GM19397 (cell line): ENCODE data around the gene MICAL2.

ENCODE experiments used
- ATAC-seq: cut with Tn5 transposase; IDR thresholded peaks from one replicate; pipeline ENCODE4 v1.9.1; 2021; ENCODE audit warnings: mild to moderate bottlenecking, moderate library complexity; ENCODE audit not compliant: unreplicated experiment

The MICAL2 gene

DNA sequence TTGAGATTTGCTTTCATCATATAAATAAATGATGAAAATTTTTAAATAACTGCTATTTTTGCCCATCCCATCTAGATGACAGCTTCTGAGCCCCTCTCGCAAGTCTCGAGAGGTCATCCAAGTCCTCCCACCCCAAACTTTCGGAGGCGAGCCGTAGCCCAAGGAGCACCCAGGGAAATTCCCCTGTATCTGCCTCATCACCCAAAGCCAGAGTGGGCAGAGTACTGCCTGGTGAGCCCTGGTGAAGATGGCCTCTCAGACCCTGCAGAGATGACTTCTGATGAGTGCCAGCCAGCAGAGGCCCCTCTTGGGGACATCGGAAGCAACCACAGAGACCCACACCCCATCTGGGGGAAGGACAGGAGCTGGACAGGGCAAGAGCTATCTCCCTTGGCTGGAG is 183.1 kb downstream of the MICAL2 start:
- ATAC-seq, result no peak

DNA sequence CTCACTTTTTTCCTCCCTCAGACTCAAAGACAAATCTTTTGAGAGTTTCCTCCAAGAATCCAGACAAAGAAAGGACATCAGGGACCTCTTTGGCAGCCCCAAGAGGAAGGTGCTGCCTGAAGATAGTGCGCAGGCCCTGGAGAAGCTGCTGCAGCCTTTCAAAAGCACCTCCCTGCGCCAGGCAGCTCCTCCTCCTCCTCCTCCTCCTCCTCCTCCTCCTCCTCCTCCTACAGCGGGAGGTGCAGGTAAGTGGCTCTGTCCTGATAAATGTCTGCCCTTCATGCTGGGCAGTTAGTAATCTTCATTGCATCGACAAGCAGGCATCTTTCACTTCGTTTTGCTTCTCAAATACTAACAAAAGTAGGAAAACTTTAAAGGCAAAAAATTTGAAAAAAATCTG is 184.2 kb downstream of the MICAL2 start:
- no peak for ATAC-seq

DNA sequence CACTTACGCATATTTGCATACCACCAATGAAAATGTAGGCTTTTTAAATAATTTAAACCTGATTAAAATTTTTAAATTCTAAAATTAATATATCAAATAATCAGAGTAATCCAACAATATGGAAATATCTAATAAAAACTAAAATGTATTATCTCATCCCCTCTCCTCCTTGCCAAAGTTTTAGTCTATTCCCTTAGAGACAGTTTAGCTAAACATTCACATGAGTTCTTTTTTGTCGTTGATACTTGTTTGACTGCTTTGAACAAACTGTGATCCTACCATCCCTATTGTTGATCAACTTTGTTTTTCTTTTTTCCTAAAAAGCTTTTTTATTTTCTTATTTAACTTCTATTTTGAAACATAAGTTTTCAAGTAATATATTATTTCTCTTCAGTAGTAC is 185.6 kb downstream of the MICAL2 start:
- no peak for ATAC-seq

DNA sequence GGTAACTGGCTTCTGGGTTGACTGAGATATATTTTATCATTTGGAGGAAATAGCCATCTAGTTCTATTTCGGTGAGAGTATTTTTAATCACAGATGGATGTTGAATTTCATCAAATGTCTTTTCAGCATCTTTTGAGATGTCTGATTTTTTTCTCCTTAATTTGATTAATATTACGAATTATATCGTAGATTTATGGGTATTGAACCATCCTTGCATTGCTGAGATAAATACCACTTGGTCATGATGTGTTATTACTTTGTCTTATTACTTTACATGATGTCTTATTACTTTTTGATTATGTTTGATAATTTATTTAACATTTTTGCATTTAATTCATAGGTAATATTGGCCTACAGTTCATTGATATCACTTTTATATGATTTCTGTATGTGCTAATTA is 188.2 kb downstream of the MICAL2 start:
- ATAC-seq, result no peak

DNA sequence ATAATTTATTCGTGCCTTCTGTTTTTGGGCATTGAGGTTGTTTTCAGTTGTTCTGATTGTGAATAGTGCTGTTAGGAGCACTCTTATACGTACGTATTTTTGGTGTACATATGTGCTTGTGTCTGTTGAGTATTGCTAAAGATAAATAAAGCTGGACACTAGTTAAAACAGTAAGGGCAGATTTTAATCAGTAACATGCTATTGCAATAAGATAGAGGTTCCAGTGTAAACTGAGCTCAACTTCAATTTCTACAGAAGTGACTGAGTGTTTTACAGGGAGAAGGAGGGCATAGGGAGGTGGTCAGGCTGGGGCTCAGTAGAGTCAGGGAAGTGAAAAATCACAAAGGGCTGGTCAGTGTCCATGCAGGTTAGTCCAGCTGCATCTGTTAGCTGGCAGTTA is 191.0 kb downstream of the MICAL2 start:
- no peak for ATAC-seq

DNA sequence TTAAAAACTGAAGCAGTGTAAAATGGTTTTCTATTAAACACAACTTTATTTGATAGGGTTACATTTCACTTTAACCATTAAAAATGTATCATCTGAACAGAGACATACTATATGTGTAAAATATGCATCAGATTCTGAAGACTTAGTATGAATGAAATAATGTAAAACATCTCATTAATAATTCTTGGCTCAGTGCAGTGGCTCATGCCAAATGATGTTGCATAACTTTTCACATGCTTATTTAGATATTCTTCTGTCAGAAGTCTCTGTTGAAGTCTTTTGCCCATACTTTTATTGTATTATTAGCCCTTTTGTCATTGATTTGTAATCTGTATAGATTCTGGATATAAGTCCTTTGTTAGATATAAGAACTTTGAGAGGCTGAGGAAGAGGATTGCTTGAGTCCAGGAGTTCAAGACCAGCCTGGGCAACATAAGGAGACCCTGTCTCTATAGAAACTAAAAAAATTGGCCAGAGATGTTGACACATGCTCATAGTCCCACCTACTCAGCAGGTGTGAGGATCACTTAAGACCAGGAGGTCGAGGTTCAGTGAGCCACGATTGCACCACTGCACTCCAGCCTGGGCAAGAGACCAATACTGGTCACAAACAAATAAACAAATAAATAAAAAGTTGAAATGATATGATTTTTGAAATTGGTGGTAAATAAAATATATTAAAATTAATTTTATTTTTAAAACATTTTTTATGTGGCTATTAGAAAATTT is 193.2 kb downstream of the MICAL2 start:
- ATAC-seq, result no peak

DNA sequence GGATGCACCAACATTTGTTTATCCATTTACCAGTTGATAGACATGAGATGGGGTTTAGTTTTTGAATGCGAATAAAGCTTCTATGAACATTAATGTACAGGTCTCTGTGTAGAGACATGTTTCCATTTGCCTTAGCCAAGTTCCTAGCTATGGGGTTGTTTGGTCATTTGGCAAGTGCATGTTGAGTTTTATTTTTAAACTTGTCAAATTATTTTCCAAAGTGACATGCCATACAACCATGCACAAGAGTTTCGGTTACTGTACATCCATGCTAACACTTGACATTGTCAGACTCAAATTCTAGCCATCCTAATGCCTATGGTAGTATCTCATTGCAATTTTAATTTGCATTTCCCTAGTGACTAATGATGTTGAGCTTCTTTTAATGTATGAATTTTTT is 196.4 kb downstream of the MICAL2 start:
- ATAC-seq, result no peak

DNA sequence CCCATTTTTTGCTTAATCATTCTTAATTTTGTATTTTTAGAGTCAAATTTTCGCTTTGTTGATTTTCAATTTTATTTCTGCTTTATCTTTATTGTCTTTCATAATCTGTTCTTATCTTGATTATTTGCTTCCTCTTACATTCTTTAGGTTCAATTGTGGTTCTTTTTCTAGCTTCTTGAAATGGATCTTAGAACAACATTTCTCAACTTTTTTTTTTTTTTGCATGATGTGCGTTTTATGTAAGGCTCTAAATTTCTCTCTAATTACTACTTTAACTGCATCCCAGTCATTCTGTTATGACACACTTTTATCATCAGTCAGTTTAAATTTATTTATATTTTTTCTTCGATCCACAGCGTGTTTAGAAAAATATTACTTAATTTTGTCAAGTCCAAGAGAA is 201.7 kb downstream of the MICAL2 start:
- ATAC-seq, result no peak
